GM12873 (cell line): ENCODE measurements around the gene SYT17.

Experiments used
- TF ChIP-seq, protein P1 (sequence below): IDR thresholded peaks from 2 replicates; pipeline ENCODE4 v1.5.1; 2012; ENCODE audit warnings: low read depth, mild to moderate bottlenecking, moderate library complexity, low read length, control low read depth; ENCODE audit not compliant: insufficient read depth; ENCODE audit errors: missing control alignments

Gene SYT17

GRCh38 chr16:19128454-19129200 is 39.4 kb upstream of the SYT17 start:
- TF ChIP-seq, protein P1, sequence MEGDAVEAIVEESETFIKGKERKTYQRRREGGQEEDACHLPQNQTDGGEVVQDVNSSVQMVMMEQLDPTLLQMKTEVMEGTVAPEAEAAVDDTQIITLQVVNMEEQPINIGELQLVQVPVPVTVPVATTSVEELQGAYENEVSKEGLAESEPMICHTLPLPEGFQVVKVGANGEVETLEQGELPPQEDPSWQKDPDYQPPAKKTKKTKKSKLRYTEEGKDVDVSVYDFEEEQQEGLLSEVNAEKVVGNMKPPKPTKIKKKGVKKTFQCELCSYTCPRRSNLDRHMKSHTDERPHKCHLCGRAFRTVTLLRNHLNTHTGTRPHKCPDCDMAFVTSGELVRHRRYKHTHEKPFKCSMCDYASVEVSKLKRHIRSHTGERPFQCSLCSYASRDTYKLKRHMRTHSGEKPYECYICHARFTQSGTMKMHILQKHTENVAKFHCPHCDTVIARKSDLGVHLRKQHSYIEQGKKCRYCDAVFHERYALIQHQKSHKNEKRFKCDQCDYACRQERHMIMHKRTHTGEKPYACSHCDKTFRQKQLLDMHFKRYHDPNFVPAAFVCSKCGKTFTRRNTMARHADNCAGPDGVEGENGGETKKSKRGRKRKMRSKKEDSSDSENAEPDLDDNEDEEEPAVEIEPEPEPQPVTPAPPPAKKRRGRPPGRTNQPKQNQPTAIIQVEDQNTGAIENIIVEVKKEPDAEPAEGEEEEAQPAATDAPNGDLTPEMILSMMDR: no peak

- TF ChIP-seq, protein P1: no peak
These were observed 37.7 kb upstream of the SYT17 start for GRCh38 chr16:19130385-19130784.

- TF ChIP-seq, protein P1: no peak
These were observed 36.9 kb upstream of the SYT17 start for GRCh38 chr16:19130852-19131824.

GRCh38 chr16:19131825-19132218 is 36.2 kb upstream of the SYT17 start:
- TF ChIP-seq, protein P1: no peak

GRCh38 chr16:19132255-19132654 is 35.8 kb upstream of the SYT17 start:
- TF ChIP-seq, protein P1: no peak

DNA sequence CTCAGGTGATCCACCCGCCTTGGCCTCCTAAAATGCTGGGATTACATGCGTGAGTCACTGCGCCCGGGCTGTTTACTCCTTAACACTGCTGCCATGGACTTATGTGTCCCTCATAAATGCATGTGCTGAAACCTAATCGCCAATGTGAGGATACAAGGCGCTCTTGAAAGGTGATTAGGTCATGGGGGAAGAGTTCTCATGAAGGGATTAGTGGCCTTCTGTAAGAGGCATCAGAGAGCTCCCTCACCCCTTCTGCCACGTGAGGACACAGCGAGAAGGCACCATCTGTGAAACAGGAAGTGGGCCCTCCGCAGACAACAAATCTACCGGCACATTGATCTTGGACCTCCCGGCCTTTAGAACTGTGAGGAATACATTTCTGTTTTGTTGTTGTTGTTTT is 35.1 kb upstream of the SYT17 start:
- TF ChIP-seq, protein P1: no peak

DNA sequence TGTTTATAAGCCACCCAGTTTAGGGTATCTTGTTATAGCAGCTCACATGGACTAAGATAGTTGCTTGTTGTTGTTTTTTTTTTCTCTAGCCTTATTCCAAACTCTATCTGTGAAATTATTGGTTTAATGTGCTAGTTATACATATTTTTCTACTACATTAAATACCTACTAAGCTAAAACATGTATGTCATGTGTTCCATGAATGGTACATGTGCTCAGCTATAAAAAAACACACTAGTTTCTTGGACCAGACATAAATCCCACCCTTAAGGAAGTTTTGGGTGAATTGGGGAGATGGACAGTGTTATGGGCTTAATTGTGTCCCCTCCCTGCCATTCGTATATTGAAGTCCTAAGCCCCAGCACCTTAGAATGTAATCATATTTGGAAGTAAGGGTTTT is 34.4 kb upstream of the SYT17 start:
- TF ChIP-seq, protein P1: no peak
